ENCODE results near the gene CYP2W1.
"Not testable (repeated sequence)": the region's sequence is repeated elsewhere in the genome, so short reads cannot be mapped to it uniquely, and the experiment has no call there.

The CYP2W1 gene, protein sequence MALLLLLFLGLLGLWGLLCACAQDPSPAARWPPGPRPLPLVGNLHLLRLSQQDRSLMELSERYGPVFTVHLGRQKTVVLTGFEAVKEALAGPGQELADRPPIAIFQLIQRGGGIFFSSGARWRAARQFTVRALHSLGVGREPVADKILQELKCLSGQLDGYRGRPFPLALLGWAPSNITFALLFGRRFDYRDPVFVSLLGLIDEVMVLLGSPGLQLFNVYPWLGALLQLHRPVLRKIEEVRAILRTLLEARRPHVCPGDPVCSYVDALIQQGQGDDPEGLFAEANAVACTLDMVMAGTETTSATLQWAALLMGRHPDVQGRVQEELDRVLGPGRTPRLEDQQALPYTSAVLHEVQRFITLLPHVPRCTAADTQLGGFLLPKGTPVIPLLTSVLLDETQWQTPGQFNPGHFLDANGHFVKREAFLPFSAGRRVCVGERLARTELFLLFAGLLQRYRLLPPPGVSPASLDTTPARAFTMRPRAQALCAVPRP

DNA sequence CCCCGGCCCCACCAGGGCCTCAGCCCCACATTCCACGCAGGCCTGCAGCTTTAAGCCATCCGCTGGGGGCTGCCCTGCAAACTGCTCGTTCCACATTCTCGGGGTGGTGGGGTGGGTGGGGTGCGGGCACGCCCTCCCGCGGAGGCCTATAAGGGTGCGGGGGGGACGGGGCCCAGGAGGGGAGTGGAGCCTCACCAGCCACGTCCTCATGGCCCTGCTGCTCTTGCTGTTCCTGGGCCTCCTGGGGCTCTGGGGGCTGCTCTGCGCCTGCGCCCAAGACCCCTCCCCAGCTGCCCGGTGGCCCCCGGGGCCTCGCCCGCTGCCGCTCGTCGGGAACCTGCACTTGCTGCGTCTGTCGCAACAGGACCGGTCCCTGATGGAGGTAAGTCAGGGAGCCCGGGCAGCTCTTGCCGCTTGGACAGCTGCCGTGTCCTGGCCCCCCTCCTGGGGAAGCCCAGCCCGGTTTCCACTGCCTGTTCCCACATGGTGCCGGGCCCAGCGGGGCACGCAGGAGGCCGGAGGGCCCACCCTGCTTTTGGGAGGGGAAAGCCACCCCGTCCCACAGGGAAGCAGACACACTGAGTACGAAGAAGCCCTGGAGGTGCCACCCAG lies at the start of gene CYP2W1:
Gene CYP2W1 (plus strand): TSS at position 178 of the 612 bp plus-strand sequence. CDS start 31 bp downstream, at position 209.
- DNase-seq = no peak

GRCh38 chr7:934469-935163 lies 48.4 kb upstream of the CYP2W1 start:
- DNase-seq = no peak

DNA sequence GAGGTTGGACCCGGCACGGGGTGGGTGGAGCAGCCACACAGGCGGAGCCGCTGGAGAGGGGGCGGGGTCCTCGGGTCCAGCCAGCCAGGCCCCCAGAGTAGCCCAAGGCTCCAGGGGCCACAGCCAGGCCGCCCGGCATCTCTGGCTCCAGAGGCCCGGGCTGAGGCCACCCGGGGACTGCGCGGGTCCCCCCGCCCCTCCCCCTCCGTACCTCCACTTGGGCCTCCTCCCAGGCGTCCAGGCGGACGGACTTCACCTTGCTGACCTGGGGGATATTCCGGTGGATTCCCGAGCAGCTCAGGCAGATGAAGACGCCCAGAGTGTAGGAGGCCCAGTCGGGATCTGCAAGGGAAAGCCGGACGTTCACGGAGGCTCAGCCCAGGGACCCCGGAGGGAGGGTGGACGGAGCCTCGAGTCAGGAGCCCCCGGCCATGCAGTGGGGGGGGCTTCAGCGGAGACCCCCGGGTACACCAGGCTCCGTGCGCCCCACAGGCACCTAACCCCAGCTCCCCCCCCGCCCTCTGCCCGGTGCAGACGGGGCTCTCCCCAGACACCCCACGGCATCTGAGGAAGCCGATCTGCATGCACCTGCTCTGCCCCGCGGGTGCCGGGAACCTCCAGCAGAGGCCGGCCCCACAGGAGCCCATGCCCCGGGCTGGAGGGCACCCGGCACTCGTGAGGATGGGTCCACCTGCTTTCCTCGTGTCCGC lies 47.7 kb upstream of the CYP2W1 start:
- DNase-seq = no peak

- no peak for DNase-seq
Observed at GRCh38 chr7:935874-936385, 47.1 kb upstream of the CYP2W1 start.

DNA sequence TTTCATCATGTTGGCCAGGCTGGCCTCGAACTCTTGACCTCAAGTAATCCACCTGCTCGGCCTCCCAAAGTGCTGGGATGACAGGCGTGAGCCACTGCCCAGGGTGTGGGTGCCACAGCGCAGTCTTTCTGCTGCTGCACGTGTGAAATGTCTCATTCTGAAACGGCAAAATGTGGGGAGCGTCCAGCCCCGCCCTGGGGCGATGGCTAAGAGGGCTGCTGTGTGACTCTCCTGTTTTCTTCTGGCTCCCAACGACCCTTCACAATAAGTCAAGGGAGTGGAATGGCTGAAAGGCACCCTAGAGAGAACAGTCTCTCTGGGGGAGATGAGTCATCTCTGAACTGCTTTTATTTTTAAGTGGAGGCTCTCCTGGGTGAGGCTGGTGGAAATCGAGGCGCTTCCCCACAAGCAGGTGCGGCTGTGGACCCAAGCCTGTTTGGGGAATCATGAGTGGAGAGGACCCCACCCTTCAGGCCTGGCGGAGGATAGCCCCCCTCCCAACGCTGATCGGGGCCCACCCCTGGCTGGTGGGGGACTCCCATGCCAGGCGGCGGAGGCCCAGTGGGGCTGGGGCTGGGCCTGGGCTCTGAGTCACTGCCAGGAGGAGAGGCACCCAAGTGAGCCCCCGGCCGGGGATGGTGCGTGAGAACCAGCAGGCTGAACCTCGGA lies 46.5 kb upstream of the CYP2W1 start:
- DNase-seq = no peak

- DNase-seq = no peak
Observed at GRCh38 chr7:937856-938484, 45.0 kb upstream of the CYP2W1 start.

- DNase-seq = no peak
Observed at GRCh38 chr7:938546-939185, 44.3 kb upstream of the CYP2W1 start.

DNA sequence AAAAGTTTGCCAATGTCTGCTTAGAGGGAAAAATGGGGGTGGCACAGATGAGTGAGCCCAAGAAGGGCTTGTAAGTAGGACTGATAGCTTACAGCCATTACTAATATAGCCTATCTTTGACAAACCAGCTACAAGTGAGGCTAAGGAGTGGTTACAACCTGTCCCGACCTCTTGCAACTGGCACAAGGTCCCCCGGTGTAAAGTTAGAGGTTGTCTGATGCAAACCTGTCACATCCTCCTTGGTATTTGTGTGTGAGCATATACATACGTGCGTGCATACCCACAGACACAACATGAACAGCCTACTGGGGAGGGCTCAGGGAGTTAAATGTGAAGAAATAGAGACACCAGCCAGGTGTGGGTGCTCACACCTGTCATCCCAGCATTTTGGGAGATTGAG lies 43.1 kb upstream of the CYP2W1 start:
- DNase-seq = no peak

DNA sequence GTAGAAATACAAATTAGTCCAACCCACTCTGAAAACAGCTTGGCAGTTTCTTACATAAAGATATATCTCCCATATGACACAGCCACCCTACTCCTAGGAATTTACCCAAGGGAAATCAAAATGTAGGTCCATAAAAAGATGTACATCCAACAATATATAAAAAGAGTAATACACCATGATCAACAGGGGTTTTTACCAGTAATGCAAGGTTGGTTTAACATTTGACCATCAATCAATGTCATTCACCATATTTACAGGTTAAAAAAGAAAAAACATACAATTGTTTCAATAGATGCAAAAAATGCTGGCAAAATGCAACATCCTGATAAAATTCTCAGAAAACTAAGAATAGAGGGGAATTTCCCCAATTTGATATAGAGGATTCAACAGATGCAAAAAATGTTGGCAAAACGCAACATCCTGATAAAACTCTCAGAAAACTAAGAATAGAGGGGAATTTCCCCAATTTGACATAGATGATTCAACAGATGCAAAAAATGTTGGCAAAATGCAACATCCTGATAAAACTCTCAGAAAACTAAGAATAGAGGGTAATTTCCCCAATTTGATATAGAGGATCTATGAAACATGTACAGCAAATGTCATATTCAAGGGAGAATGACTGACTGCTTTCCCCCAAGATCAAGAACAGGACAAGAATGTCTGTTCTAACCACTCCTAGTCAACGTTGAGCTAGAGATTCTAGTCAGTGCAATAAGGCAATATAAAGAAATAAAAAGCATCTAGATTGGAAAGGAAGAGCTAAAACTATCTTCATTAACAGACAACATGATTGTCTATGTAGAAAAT lies 42.2 kb upstream of the CYP2W1 start:
- DNase-seq = no peak

- not testable (repeated sequence) for DNase-seq
Observed at GRCh38 chr7:943793-944192, 39.2 kb upstream of the CYP2W1 start.

DNA sequence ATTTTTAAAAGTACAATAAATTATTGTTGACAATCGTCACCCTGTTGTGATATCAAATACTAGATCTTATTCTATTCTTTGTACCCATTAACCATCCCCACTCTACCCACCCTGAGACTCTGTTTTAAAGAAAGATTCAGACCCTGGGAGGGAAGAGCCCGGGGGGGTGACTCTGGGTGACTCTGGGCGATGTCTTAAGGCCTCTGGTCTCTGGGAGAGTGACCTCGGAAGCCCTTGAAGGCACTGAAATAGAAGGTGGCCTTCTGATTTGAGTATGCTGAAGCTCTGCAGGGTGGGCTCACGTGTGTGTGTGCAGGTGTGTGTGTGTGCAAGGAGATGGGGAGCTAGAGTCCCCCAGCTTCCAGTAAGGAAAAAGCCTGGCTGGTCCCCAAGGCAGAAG lies 38.2 kb upstream of the CYP2W1 start:
- DNase-seq = no peak

- no peak for DNase-seq
Observed at GRCh38 chr7:945147-945555, 37.8 kb upstream of the CYP2W1 start.

DNA sequence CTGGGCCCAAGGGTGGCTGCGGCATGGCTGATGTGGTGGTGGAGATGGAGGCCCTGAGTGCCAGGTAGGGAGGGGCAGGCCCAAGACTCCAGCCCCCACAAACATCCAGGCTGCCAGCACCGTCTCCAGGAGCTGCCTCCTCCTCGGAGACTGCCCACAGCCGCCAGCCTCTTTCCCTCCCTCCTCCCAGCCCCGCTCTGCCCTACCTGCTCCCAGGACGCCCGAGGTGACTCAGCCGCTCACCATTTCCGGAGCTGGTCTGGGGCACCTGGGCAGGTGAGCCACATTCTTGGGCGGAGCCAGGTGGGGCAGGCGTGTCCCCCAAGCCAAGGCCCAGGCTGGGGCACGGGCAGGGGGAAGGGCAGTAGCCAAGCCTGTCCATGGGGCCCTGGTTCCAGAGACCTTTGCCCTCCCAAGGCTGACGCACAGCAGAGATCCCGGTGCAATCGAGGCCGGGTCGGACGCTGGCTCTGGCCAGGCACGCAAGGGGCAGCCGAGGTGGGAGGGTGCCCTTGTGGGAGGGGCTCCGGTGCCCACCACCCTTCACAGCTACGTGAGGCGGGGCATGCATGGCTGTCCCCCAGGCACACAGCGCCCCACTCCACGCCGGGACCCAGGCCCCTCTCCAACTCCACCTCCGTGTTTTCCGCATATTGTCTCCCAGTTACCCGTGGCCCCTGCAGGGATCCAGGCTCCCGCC lies 37.3 kb upstream of the CYP2W1 start:
- no peak for DNase-seq

GRCh38 chr7:946256-946996 lies 36.6 kb upstream of the CYP2W1 start:
- DNase-seq = no peak

- DNase-seq = no peak
Observed at GRCh38 chr7:947391-948210, 35.4 kb upstream of the CYP2W1 start.

DNA sequence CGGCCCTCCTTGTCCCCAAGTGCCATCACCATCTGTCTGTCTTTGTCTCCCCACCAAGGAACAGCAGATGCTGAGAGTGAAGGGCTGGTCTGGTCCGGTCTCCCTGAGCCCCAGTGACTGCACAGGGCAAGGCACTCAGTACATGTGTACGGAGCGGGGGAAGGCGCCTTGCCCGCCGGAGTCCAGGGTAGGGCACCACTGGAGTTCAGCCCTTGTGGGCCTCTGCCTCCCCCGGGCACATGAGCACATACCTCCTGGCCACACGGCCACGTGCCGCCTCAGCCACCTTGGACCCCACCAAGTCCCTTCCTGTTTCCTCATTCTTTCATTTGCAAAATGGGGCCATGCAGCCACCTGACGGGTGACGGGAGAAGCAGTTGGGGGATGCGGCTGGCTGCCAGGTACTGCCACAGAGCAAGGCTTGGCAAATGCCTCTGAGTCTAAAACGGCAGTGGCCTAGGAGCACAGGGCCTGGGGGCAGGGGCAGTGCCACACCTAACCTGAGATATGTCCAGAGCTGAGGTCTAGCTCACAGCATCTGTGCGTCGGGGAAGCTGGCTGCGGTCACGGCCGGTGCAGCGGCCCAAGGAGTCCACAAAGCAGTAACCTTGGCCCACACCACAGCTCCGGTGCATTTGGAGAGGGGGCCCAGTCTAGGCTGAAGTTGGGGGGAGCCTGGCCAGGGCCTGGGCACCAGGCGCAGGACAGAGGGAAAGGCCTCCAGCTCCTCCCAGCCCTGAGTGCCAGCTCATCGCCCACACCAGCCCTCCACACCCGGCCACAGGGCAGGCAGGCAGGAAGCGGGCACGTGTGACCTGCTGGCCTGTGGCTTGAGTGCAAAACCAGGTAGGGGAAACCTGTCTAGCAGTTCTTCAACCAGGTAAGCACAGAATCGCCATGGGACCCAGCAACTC lies 33.7 kb upstream of the CYP2W1 start:
- no peak for DNase-seq
